ENCODE results near the gene HIF3A.
"Not testable (repeated sequence)": the region's sequence is repeated elsewhere in the genome, so short reads cannot be mapped to it uniquely, and the experiment has no call there.

Gene HIF3A

GRCh38 chr19:46356149-46357055, 59.6 kb downstream of the HIF3A start:
- DNase-seq (ENCODE audit: low spot score): no peak

GRCh38 chr19:46357846-46358583, 61.2 kb downstream of the HIF3A start:
- DNase-seq (ENCODE audit: low spot score): no peak

GRCh38 chr19:46361915-46362314, 65.1 kb downstream of the HIF3A start:
- DNase-seq (ENCODE audit: low spot score): no peak

DNA sequence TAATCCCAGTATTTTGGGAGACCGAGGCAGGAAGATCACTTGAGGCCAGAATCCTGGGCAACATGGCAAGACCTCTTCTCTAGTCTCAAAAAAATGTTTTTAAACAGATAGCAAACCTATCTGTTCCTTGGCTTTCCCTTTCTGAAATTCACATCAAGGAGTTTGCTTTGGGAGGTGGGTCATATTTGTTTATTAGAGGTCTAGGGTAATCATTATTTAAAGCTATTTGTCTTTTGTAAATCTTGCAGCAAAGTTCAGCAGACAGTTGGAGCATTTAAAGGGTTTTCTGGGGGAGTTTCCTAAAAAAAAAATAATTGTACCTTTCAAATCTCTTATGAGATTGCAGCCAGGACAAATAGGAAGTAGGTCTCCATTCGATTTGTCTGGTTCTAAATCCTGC, 67.5 kb downstream of the HIF3A start:
- no peak for DNase-seq (ENCODE audit: low spot score)

- no peak for DNase-seq (ENCODE audit: low spot score)
These were observed 68.7 kb downstream of the HIF3A start for GRCh38 chr19:46365561-46365960.

- DNase-seq (ENCODE audit: low spot score): no peak
These were observed 69.9 kb downstream of the HIF3A start for GRCh38 chr19:46366620-46367292.

DNA sequence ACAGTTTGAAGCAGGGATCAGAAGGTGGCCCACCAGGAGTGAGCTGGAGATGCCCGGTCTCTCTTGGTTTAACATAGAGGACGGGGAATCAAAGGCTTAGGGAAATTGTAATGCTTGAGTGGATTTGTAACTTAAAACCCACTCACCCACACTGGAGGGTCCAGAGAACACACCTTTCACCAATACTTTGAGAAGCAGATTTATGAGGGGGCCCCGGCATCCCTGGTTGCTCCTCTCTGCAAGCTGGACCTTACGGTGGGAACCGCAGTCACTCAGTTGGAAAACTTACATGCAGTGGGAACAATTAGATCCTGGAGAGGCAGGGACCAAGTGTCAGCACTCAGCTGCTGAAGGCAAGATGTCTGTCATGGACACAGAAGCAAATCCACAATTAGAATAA, 70.6 kb downstream of the HIF3A start:
- no peak for DNase-seq (ENCODE audit: low spot score)

DNA sequence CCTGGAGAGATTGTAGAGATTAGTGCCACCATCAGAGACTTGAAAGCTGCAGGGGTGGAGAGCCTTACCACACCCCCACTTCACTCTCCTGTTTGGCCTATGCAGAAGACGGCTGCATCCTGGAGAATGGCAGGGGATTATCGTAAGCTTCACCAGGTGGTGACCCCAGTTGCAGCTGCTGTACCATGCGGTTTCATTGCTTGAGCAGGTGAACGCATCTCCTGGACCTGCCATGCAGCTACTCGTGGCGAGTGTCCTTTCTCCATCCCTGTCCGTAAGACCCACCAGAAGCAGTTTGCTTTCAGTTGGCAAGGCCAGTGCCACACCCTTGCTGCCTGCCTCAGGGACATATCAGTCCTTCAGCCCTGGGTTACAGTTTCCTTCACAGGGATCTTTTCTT, 71.3 kb downstream of the HIF3A start:
- DNase-seq (ENCODE audit: low spot score): no peak

GRCh38 chr19:46369817-46370216, 73.0 kb downstream of the HIF3A start:
- no peak for DNase-seq (ENCODE audit: low spot score)

GRCh38 chr19:46371371-46371901, 74.6 kb downstream of the HIF3A start:
- DNase-seq (ENCODE audit: low spot score): no peak

DNA sequence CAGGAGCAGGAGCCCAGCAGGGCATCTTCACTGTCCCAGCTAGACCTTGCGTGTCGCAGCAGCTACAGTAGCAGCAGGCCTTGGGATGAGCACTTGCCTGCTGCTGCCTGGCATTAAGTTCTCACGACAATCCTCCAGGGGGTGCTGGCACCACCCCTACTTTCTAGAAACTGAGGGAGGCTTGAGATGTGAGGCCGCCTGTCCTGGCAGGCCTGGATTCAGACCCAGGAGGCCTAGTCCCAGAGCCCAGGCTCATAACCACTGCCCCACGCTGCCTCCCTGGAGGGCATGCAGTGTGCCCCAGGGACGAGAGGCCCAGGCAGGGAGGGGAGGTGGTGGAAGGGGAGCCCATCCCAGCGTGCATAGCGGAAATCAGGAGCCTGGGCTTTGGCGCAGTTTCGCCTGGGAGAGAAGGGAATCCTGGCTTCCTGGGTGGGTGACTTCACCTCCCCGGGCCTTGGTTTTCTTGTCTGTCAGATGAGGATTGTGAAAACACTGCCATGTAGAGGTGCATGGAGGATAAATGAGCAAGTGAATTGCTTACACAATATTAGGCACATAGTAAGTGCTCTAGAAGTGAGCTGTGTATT, 76.2 kb downstream of the HIF3A start:
- DNase-seq (ENCODE audit: low spot score): no peak

DNA sequence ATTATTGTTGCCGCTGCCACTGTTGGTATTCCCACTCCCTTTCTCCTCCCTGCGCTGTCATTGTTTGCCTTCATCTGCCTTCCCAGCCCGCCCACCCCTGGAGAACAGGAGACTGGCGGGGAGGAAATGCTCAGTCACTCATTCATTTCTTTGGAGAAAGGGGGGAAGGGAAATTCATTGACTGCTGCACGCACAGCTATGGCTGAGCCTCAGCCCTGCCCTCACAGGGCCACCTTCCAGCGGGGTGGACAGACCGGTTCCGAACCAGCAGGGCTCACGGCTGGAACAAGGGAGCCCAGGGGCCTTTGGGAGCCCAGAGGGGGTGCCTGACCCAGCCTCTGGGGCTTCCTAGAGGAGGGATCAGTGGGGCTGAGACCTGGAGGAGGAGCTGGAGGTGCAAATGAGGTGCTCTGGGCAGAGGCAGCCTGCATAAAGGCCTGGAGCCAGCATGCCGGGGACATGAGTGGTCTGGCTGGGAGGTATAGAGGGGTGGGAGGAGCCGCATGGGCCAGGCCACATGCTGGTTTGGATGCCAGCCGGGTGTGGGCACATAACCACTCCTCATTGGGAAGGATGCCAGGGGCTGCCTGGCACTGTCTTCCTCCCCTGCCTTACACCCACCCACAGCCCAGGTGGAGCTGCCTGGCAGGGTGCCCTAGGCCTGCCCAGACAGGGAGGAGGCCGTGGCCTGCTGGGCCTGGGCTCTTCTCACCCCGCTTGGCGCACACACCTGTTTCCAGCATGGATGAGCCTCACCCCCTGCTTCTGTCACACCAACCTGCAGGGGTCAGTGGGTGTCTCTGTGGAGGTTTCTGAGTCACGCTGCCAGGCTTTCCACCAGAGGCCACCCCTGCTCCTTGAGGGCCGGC, 76.9 kb downstream of the HIF3A start:
- no peak for DNase-seq (ENCODE audit: low spot score)

GRCh38 chr19:46374536-46375475, 78.0 kb downstream of the HIF3A start:
- DNase-seq (ENCODE audit: low spot score): no peak

GRCh38 chr19:46375476-46376067, 78.7 kb downstream of the HIF3A start:
- not testable (repeated sequence) for DNase-seq (ENCODE audit: low spot score)

DNA sequence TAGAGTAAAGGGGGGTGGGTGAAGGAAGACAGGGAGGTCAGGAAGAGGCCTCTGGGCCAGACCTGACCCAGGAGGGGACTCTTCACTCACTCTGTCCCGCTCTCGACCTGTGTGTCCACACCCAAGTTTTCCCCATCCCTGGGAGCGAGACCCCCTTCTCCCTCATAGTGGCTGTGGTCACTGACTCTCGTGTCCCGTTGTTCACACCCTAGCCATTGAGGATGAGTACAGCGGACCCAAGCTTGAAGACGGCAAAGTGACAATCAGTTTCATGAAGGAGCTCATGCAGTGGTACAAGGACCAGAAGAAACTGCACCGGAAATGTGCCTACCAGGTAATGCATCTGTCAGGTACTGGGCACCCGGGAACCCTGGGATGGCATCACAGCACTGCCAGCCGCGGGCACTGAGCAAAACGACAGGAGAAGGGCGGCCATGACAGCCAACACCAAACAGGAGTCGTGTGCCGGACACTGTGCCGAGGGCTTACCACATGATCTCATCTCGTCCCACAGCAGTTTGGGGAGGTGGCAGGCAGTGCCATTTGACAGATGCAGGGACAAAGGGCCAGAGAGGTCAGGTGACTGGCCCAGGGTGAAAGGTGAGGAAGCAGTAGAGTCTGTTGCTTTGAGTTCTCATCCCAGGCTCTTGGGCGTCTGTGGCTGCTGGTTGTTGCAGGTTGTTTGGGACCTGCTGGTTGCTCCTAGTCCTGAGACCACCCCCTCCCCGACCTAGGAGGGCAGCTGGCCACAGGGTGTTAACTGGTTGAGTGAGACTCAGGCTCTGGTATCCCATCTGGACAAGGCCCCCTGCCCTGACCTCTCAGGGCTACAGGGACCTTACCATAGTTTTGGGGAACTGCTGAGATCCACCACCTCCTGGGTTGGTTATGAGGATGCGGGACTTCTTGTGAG, 79.7 kb downstream of the HIF3A start:
- no peak for DNase-seq (ENCODE audit: low spot score)

- DNase-seq (ENCODE audit: low spot score): no peak
These were observed 81.4 kb downstream of the HIF3A start for GRCh38 chr19:46378268-46378667.

- DNase-seq (ENCODE audit: low spot score): no peak
These were observed 83.8 kb downstream of the HIF3A start for GRCh38 chr19:46380690-46381089.

GRCh38 chr19:46381346-46381745, 84.5 kb downstream of the HIF3A start:
- no peak for DNase-seq (ENCODE audit: low spot score)

Measured in SK-N-DZ (cell line).